HG03520 (cell line): ENCODE measurements around the gene TBXAS1.

Experiments used
- ATAC-seq: cut with Tn5 transposase; IDR thresholded peaks from one replicate; pipeline ENCODE4 v1.9.1; 2021; ENCODE audit warnings: mild to moderate bottlenecking, moderate library complexity; ENCODE audit not compliant: unreplicated experiment

TBXAS1 gene

DNA sequence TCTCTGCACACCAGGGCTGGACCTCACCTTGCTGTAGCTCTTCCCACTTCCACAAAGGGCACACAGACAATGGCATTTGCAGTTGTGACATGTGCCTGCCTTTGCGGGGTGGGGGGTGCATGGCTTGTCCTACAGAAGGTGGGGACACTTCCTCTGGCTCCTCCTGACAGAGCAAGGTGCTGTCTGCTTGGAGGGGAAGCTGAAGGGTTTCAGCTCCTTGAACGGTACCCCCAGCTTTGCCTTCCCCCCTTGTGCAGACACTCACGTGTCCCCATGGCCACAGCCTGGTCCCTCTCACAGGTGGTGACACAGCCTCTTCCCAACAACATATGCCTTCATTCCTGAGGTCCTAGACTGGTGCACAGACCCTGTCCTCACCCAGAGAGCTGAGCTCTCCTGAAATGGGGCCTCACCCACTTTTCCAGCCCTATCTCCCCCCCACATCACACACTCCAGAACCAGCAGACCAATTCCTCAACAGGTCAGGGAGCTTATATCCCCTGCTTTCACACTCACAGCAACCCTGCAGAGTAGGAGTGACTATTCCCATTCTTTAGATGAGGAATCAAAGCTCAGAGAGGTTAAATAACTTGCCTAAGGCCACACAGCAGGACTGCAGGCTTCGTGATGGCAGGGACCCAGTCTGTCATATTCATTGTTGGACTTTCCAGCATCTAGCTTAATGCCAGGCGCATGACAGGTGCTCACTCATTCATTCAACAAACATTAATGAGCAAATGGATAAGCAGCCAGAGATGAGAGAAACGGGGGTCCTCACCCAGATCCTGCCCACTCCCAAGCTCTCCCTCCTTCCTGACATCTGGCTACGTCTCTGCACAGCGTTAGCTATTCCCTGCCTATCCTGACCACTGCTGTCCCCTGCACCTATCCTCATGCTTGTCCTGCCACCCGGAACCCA is 189.3 kb downstream of the TBXAS1 start:
- no peak for ATAC-seq

DNA sequence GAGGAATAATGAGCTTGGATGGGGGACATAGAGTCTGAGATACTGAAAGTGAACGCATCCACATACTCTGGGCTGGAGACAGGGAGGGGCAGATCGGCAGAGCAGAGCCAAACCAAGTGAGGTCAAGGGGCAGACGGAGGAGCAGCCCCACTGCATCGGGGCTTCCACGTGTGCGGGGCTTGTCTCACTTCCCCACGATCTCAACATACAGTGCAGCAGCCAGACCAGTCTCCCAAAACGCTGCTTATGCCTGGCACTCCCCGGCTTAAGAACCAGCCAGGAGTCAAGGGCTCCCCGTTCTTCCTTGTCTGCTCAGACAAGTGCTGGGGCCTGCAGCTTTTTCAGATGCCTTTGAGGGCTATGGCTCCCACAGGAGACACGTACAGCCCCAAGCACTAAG is 190.1 kb downstream of the TBXAS1 start:
- no peak for ATAC-seq

DNA sequence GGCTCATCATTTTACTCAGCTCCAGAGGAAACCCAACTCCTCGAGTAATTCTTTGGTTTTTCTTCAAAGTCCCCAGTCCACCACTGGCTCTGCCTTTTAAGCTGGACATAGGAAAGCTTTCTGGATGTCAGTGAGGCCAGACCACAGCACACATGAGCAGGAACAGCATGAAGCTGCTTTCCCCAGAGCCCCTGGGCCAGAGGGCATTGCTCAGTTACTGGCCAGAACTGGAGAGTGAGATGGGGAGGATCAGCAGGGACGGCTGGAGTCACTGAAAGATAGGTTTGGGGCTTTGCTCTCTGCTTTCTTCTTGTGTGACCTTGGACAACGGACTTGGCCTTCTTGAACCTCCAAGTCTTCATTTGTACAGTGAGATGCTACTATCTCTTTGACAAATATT is 190.5 kb downstream of the TBXAS1 start:
- no peak for ATAC-seq

DNA sequence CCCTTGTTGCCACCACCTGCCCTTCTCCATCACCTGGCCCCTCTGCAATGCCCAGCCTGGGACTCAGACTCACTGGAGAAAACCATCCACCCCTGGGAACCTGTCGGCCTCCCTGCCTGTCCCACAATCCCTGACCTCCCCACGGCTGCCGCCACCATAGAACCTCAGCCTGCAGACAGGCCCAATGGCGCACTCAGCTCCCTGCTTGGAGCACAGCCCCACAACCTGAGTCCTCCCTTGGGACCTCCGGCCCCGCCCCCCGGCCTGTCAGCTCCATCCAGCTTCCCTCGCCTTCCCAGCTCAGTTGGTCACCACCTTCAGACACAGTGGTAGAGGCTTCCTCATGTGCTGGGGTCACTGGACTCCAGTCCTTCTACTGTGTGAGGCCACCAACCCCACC is 192.5 kb downstream of the TBXAS1 start:
- no peak for ATAC-seq

DNA sequence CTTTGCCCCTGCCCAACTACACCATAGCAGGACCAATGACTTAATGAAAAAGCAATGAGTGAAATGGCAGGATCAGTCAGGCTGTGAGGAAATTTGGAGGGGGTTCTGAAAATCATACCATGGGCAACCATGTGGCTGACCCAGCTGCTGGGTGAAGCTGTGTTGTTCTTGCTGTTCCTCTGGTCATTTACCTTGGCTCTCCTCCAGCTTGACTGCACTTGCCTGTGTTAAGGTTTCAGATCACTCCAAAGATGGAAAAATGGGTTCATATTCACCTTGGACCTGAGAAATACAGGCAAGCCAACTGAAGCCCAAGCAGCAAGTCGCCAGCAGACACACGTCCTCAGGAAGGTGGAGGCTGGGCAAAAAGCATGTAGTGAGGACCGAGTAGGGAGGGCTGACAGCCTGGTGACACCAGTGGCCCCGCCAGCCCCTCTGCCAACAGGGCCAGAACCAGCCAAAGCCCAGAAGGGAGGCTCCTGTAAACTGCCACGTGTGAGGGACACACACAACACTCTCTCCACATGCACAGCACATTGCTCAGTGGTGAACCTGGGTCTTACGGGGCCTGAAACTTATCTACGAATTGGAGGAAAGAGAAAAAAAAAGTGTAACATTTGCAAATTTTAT is 193.6 kb downstream of the TBXAS1 start:
- no peak for ATAC-seq

DNA sequence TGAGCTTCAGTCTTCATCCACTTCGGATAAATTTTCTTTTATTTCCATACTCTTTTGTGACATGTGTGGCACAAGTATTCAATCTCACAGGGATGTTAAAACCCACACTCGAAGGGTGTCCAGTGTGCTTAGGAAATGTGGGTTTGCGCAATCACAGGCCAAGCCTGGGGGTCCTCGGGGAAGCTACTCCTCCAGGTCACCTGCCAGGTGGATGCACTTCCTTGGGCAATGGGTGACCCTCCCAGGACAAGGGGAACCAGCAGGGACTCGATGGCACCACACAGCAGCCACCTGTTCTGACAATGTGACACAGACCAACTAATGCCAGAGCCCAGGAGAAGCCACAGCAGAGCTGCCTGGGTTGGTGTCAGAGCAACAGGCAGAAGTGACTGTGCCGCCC is 194.7 kb downstream of the TBXAS1 start:
- ATAC-seq, result no peak

DNA sequence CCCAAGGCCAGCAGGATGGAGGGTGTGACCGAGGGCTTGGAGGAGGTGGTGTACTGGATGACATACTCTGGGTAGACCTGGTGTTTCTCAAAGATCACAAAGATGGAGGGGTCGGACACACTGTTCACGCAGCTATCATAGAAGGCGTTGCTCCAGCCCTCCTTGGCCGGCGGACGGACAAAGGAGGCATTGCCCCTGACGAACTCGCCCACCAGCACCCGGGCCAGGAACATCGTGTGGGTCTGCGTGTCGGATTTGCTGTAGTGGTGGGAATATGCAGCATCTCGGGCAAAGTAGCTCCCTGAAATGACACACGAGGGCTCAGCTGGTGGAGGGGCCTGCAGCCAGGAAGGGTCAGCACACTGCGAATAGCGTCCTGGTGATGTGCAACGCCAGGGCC is 195.5 kb downstream of the TBXAS1 start:
- no peak for ATAC-seq

DNA sequence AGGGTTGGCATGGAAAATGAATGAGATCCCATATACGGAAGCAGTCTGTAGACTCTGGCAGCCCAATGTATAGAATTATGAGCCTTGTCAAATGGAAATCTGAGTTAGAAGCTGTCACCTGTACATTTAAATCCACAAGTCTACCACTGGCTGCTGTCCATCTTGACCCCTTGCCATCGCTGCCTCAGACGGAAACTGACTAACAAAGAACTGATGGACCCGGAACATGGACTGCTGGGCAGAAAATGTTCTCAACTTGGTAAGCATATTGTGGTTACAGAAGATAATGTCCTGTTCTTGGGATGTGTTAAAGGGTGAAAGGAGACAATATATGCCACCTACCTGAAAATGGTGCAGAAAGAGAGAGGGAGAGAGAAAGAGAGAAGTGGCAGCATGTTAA is 196.2 kb downstream of the TBXAS1 start:
- no peak for ATAC-seq

DNA sequence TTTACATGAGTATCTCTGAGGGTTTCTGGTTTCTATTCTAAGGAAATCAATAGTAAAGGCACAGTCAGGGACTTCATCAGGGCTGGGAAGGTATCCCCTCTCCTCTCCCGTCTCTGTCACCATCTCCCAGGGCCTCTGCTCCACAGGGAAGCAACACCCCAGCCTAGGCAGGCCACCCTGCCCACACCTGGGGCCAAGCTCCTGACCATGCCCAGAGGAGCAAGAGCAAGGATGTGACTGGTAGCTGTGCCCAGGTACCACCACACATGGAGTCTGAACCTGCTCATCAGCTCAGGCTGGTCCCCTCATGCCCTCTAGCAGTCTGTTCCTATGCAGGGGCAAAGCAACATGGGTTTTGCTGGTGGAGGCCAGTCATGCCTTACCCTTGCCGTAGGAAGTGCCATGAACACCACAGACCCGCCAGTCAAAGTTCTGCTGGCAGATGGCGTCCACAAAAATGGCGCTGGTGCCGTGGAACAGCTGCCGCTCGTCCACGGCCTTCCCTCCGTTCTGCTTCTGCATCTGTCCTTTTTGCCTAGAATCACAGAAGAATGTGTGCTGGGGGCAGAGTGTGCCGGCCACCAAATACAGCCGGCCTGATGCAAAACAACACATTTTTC is 196.9 kb downstream of the TBXAS1 start:
- ATAC-seq, result no peak

DNA sequence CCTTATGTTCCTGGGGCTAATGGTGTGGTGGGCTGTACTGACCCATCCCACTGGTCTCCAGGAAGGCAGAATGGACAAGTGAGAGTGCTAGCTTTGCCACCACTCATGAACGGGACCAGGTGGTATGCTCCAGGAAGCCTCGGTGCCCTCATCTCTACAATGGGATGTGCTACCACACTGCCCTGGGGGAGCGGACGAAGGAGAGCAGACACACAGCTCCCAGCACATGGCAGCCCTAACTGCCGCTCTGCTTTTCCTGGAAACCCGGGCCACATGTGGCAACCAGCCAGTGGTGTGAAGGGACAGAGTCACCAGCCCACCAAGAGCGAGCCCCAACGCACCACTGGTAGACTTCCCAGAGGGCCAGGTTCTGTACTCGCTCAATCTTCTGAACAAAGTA is 197.9 kb downstream of the TBXAS1 start:
- ATAC-seq, result no peak

DNA sequence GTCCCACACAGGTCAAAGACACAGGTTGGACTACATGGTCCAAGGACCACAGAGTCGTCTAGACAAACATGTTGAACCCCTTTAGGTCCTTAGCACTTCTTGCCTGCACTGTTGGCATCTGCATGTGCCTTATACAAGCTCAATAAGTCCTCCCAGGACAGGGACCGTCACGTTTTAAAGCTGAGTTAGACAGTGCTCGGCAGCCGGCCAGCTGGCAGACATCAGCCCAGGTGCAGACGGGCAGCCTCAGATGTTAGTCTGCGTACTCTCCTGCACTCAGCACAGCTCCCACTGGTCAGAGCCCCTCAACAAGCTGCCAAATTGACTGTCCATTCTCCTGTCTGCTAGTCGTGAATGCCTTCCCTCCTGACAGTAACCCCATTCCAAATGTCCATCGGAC is 198.8 kb downstream of the TBXAS1 start:
- no peak for ATAC-seq

DNA sequence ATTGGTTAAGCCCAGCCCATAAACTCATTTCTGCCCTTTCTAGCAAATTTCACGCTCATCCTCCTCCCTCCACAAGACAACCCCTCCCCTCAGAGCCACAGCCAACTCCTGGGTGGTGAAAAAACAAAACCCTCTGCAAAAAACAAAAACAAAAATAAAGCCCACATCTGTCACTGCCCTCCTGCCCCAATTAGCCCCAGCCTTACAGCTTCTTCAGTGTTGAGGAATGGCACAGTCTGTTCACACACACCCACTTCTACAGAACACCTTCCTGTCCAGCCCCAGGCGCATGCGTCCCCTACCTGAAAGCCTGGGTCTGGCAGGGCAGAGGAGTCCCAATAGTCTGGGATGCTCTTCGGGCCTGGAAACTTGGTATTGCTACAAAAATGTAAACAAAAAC is 199.2 kb downstream of the TBXAS1 start:
- ATAC-seq, result no peak

DNA sequence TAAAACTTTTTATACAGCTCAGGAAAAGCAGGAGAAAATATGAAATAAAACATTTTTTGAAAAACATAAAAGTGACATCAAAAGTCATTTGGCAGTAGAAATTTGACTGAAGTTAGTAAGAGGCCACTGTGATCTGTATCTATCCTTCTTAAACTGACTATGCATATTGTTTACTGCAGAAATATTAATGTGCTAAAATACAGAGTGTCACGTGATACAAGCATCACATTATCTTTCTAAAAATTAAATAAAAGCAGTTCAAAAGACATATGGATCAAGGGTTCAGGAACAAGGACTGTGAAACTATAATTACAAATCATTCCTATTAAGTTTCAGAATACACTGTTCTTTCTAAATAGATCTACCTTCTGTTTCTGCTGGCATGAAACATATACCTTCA is 200.0 kb downstream of the TBXAS1 start:
- ATAC-seq, result no peak

DNA sequence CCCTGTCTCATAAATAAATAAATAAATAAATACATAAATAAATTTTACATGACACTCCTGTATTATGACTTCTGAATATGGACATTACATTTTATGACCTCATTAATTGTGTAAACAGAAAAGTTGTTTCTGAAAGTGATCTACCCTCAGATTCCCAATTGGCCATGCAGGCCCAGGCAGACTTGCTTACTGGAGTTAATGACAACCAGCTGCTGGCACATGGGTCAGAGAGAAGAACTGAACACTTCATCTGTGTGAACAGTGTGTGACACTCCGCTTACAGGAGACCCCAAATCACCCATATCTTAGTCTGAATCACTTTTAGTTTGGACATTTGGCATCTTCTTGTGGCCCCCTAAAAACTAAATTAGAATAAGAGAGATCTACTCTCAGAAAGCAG is 202.3 kb downstream of the TBXAS1 start:
- no peak for ATAC-seq

DNA sequence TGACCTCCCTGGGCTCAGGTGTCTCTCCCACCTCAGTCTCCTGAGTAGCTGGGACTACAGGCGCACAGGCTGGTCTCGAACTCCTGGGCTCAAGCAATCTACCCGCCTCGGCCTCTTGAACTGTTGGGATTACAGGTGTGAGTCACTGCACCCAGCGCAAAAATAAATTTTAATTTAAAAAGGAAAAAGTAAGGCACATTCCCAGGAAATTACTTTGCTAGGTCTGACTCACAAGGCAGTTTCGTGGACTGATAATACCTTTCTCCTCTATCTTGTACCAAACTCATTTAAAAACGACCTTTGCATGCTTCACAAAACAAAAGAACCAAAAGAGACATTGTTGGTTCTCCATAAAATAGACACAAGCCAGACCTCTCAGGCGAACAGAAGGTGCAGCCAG is 204.0 kb downstream of the TBXAS1 start:
- ATAC-seq, result no peak

DNA sequence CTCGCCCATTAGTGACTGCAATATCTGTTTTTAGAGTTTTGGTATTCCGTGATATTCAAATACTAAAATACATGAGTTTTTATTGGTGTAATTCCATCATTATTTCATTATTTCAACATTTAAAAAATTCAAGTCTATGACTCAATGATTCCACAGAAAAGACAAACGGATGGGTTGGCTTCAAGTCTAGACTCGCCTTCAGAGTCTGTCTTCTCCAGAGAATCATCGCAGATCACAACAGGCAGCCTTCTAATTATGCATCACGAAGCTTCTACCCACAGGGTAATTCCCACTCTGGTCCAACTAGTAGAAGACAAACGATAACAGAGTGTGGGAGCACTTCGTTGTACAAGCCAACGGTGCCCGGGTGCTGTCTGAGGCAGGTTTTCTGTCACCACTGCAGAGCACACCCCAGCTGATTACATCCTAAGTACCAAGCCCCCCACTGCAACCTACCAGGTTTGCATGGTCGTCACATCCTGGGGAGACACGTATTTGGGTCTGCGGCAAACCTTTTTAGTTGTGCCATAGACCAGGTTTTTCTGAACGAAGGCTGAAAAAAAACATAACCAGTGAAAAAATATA is 204.8 kb downstream of the TBXAS1 start:
- no peak for ATAC-seq

DNA sequence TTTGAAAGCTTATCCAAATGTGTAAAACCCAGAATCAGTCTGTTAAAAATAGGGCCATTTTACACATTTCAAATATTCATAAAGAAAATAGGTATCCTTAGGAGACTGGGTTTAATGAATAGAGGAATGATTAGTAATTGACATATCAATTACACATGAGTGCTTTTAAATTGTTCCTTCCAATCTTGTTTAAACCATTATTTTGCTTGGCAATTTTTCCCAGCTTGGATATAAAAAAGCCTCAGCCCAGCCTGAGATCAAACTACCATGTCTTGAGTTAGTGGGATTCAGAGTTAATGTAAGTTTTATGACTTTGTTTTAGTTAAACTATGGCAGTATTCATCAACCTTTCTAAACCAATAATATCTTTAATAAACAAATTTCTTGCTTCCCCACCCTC is 205.4 kb downstream of the TBXAS1 start:
- ATAC-seq, result no peak

DNA sequence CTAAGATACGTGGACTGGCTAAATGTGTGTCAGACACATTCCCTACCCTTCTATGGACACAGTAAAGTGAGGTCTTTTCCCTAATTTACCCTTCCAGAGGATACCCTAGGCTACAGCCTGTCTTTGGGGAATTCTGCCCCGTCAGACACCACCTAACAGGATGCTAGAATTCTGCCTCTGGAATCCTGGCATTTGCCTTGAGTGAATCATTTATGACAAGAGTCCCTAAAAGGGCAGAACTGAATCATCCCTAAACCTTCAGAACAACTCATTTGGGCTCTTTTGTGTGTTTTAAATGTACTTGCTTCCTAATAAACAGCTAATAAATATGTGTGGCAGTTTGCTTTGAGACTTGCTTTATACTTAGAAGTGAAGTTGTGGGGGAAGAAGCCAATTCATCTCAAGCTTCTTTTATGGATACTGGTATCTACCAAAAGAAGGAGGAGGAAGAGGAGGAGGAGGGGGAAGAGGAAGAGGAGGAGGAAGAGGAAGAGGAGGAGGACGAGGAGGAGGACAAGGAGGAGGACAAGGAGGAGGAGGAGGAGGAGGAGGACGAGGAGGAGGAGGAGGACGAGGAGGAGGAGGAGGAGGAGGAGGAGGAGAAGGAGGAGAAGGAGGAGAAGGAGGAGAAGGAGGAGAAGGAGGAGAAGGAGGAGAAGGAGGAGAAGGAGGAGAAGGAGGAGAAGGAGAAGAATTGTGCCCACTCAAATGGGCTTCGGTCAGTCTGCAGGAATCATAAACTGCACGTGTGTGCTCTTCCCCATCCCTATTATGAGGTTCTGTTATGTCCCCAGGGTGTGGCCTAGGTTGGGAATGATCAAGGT is 206.5 kb downstream of the TBXAS1 start:
- ATAC-seq, result no peak

DNA sequence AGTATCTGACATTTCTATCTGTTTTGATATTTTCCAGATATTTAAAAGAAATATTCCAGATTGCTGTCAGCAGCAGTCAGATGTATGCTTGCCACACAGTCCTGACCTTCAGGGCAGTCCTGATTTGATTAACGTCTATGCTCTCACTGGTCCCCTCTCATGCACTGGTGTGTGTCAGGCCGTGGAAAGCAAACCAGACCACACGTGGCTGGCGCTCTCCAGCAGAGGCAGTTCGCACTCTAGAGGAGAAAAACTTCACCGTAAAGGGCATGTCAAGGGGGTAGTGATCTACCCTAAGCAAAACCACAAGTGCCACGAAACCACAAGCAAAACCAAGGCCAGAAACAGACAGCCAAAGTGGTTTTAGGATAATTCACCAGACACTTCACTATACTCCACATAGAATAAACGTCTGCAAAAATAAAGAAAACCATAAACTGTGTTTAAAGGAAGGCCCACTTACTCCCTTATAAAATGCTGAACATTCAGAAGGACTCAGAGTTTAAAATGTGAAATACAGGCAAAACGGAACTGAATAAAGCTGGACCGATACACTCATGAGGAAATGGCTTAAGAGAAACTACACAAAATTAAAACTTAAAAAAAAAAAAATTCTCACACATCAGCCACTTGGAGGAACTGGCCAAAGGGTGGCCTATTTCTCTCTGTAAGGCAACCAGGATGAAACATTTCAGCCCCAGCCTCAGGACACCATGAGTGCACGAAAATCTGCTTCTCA is 207.3 kb downstream of the TBXAS1 start:
- no peak for ATAC-seq

DNA sequence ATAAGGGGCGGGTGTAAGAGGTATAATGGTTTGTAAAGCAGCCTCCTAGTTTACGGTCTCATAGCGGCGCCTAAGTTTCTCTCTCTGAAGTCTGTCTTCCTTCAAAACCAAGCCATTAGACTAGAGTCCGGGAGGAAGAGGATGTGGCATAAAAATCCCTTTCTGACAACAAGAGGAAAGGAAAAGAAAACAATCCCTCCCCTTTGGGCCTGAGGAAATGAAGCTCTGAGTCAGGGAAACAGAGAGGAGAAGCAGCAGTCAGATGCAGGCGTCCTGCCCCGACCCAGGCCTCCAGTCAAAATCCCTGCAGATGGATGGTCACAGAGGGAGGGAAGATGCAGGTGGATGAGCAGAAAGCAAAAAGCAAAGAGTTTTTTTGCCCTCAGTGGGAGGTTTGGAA is 210.0 kb downstream of the TBXAS1 start:
- no peak for ATAC-seq
